ENCODE results near the gene TTYH2.

TTYH2 gene

DNA sequence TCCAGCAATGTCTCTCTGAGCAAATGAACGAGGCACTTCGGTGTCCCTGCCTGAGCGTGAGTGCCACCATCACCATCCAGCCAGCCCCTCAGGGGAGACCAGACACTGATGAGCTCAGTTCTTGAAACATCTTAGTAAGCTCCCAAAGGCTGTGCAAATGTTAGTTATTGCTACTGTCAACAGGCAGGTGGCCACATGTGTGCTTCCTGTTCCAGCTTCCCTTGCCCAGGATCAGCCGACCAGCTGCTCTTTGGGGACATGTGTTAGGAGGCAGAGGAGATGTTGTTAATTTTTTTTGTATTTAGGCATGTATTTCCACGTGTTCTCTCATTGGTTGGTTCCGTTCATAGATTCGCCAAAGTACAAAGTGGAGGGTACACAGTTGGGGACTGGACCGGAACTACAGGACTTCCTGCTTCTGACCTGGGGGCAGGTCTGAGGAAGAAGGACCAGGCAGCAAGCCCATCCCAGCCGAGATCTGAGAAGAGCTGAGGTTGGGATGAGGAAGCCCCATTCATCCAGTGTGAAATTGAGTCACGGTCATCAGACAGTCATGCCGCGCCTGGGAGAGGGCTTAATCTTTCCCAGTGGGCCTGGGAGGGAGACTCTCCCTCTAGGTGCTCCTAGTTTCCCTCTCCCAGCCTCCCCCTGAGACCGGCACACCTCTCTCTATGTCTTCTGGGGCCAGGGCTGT, 3.8 kb downstream of the TTYH2 start:
- DNase-seq: no peak

DNA sequence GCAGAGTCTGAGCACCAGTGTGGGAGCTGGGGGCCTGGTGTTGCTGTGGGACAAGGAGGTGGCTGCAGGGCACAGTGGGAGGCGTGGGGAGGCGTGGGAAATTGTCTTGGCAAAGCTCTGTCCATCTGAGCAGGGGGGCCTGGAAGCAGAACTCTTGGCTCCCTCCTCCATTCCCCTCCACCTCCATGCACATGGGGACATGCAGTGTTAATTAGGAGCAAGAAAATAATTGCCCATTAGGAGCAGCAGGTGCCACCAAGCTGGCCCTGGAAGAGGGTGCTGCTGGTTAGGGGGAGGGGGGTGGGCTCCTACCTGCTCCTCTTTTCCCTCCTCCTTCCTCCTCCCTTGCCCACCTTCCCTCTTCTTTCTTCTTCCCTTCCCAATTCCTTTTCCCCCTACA, 4.5 kb downstream of the TTYH2 start:
- no peak for DNase-seq

- DNase-seq: no peak
These were observed 5.1 kb downstream of the TTYH2 start for GRCh38 chr17:74218436-74218835.

DNA sequence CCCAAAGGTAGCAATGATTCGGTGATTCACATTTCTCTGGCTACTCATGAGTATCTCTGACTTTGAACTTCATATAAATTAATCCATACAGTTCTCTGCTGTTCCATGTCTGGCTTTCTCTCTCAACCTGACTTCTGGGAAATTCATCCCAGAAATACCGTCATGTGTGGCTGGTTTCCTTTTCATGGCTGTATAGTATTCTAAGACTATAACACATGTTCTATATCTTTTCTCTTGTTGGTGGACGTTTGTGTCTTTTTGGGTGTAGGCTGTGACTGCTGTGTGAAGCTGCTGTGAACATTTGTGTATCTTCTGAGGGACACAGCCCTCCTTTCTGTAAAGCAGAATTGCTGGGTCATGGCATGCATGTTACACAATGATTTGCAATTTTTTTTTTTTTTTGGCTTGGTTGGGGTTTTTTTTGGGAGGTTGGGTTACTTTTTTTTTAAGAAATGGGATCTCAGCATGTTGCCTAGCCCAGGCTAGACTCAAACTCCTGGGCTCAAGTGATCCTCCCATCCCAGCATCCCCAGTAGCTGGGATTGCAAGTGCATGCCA, 6.3 kb downstream of the TTYH2 start:
- no peak for DNase-seq

DNA sequence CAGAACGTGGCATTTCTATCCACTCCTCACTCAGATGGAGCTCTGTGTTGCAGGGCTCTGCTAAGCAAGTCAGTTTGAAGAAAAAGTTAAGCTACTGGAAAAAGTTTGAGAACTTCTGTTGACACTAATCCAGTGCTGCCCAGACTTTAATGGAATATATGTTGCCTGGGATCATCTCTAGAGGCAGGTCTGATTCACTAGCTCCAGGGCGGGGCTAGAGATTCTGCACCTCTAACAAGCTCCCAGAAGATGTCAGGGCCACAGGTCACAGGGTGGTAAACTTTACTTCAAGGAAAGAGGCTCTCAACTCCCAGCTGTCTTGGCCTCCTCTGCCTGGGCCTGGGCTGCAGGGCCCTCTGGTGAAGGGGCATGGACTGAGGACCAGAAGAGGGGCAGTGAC, 6.8 kb downstream of the TTYH2 start:
- DNase-seq: no peak

GRCh38 chr17:74220946-74221818, 7.8 kb downstream of the TTYH2 start:
- DNase-seq: no peak

- no peak for DNase-seq
These were observed 9.0 kb downstream of the TTYH2 start for GRCh38 chr17:74222399-74222798.

GRCh38 chr17:74223901-74224300, 10.5 kb downstream of the TTYH2 start:
- no peak for DNase-seq

DNA sequence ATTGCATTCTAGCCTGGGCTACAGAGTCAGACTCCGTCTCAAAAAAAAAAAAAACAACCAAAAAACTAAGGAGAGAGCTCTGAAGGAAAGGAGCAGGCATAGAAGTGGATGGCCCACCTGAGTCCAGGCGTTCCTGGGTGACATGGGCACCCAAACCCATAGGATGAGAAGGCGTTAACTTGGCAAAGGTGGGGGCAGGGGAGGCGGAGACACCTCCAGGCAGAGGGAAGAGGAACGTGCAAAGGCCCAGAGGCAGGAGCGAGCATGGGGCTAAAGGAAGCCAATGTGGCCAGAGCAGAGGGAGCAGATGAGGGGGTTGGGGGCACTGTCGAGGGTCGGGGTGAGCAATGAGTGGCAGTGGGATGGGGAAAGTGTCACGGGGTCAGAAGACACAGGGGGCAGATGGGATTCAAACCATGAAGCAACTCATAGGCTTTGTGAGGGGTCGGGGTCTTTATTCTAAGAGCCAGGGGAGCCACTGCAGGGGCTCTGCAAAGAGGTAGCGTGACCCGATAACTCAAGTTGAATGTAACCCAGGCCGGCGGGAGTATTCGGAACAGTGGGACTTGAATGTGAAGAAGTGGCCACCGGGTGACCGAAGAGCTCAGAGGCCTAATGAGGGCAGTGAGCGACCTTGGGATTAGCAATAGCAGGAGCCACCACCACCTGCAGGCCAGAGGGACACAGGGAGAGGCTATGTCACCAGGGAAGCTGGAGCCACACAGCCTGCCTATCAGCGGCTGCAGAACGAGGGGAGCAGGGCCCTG, 11.8 kb downstream of the TTYH2 start:
- DNase-seq: no peak

DNA sequence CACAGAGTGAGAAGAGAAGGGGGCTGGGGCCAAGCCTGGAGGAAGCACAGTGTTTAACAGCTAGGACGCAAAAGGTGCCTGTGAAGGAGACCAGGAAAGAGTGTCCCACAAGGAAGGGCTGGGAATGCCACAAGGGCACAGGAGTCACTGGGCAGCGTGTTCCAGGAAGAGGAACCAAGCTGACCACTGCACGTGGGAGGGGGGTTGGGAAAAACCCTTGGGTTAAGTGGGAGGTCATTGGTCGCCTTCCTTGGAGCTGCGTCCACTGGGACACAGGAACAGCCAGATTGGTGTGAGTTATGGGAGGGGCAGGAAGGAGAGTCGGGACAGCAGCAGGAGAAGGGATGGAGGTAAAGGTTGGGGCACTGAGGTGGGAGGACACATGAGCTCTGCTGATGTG, 12.9 kb downstream of the TTYH2 start:
- DNase-seq: no peak

GRCh38 chr17:74227271-74228080, 14.1 kb downstream of the TTYH2 start:
- DNase-seq: no peak

GRCh38 chr17:74228306-74228978, 15.1 kb downstream of the TTYH2 start:
- DNase-seq: no peak

DNA sequence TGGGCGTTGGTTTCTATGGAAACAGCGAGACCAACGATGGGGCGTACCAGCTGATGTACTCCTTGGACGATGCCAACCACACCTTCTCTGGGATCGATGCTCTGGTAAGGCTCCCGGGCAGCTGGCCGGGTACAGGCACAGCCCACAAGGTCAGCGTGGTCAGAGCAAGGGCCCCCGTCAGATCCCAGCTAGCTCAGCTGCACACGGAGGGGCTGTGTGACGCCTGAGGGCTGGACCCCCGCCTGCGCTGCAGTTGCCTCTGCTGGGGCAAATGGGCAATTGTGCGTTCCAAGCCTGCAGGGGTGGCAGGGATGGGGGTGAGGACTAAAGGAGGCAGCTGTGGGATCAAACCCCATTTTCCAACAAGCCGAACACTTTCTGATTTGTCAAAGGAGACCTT, 17.5 kb downstream of the TTYH2 start:
- DNase-seq: no peak

DNA sequence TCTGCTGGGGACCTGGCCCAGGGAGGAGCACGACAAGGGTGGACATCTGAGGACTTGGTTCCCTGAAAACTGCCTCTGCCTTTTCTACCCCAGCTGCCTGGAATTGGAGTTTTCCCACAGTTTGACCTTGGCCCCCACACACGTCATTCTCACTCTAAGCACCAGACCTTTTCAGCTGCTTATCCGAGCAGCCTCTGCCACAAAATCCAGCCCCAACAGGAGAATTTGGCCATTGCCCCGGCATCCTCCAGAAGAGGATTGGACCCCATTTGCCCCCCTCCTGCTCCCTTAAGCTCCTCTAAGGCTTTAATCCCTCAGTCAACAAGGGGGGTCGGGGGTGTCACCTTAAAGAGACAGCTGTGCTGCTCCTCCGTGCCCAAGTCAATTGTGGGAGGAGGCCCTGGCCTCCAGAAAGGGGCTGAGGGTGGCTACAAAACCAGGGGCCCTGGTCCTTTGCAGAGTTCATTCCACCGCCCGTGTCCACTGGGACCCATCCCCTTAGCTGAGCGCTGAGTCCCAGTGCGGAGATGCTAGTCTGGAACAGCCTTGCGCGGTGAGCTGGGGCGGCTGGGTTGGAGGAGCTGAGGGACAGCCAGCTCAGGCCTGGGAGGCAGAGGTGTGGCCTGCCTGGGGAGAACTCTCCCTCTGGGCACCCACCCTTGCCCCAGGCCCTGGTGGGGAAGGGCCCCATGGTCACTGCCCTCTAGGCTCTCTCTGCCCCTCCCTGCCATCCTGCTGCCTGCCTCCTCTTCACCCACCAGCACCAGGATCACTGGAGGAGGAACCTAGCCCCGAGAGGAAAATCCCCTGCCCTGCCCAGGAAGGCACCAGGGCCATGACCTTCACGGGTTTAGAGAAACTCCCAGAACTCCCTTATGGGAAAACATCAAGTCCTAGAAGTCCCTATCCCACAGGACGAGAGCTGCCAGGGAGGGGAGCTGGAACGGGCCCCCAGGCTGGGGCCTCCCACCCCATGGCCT, 18.8 kb downstream of the TTYH2 start:
- no peak for DNase-seq

DNA sequence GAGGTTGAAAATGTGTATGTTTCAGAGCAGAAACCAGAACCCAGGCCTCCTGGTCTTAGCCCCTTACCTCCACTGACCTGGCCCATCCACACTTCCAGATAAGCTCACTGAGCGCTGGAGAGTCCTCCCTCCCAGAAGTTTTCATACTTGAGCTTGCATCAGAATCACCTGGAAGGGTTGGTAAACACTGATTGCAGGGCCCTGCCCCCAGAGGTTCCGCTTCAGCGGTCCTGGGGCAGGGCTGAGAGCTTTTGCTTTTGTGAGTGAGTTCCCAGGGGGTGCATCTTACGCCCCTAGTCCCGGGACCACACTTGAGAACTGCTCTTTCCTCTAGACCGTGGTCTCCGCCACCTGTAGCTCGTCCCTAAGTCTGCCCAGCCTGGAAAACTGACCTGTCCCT, 20.6 kb downstream of the TTYH2 start:
- no peak for DNase-seq

DNA sequence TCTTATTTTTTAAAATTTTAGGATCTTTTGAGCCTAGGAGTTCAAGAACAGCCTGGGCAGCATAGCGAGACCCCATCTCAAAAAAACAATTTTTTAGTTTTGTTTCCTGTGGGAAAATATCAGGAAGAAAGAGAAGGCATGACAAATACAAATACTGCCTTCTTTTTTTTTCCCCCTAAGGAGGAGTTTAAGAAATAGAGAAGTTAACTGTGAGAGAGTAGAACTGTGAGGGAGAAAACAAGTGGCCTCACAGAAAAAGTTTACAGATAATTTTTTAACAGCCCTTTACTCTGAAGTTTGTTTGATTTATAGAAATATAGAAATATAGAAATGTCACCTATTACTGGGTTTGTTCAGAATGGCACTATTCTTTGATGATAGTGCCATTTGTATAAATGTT, 21.1 kb downstream of the TTYH2 start:
- no peak for DNase-seq

DNA sequence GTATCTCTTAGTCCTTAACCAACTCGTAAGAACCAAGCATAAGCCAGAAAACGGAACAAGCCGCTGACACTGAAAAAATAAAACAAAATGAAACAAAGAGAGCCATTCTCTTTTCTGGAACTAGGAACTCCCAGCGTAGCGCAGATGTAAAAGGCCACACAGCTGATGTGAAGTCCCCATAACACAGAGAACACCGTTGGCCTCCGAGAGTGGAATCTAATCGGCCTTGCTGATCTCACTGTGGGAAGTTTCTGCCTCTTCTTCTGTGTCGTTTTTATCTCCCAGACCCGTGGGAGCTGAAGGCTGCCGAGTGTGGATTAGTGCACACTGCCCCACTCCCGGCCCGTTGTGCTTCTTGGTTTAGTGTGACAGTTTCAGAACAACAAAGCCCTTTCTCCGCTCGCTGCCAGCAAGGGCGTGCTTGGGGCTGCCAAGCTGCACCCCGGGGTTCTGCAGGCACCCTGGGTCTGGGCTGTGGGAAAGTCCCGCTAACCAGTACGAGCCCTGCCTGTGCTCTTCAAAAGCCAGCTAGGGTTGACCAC, 21.7 kb downstream of the TTYH2 start:
- DNase-seq: no peak

- no peak for DNase-seq
These were observed 22.6 kb downstream of the TTYH2 start for GRCh38 chr17:74235911-74236371.

- DNase-seq: no peak
These were observed 23.9 kb downstream of the TTYH2 start for GRCh38 chr17:74237321-74237720.

DNA sequence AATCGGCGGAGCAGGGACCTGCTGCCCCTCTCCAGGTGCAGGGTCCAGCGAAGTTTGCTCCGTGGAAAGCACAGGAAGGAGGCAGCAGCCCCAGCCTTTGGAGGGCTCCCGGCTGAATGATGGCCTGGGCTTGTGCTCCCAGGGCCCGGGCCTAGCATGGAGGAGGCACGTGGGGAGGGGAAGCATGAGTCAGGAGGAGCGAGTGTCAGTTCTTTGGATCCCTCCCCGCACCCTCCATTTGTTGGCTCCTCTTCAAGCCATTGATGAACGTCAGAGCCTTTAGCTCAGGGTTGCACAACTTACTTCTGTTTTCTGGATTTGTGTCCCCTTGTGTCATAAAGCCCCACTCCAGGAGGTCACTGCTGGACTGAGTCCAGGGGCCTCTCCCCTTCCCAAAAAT, 25.8 kb downstream of the TTYH2 start:
- DNase-seq: no peak

All from stimulated activated naive CD4-positive, alpha-beta T cell treated with Interleukin-2 at 50 U/mL for 16 hours (primary cell).